Inflammatory macrophage treated with lipopolysaccharide for 1 hour (primary cell): ENCODE data around the gene CTNNA3.

Experiments used
- DNase-seq, 2 donors: peaks; one replicate each; pipeline ENCODE4 v3.0.0-alpha.2; 2020 to 2022

Gene CTNNA3

GRCh38 chr10:66844176-66844942 is 851.6 kb downstream of the CTNNA3 start:
- no peak for DNase-seq

- no peak for DNase-seq
Observed at GRCh38 chr10:66843396-66843795, 852.6 kb downstream of the CTNNA3 start.

DNA sequence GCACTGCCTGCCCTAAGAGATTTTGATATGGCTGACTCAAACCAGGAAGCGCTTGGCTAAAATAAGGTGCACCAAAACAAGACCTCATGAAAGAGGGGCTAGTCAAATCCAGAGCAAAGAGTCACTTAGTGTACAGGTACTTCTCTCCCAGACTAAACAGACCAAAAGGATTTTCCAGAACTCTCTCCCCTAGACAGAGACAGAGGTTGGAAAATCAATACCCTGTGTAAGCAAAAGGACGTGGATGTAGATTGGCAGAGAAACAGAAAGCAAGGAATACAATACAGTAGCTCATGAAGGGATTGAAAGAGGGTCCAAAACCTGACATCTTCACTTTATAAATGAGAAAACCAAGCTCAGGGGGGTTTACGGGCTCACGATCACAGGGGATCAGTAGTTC is 853.1 kb downstream of the CTNNA3 start:
- no peak for DNase-seq

DNA sequence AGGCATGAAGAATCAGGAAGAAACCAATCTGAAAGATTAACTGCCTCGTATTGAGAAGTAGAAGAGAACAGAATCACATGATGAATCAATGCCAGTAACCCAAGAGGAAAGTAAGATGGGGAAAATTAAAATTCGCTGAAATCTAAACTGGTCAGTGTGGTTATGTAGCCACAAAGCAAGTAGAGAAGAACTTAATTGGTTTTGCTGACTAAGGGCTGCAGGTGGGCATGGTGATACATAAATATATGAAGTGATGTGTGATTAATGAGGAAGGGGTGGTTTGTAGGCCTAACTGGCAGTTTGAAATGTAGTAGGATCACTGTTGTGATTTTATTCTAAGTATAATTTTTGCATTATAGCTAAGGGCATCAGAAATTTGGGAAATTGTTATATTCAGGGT is 853.6 kb downstream of the CTNNA3 start:
- no peak for DNase-seq

DNA sequence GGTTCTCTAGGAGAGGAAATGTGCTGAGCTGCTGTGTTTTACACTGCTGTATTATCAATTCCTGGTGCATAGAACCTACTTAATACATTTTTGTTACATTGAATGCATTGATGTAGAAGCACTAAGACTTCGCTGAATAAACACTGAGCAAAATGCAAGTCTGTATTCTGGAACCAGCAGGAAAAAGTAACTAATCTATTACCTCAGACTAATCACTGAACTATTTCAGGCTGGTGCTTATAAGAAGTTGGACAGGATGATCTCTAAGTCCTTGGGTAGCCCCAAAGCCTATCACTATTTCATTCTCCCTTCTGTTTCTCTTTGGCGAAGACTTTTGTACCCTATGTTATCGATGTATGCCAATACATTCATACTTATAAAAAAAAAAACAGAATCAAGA is 857.3 kb downstream of the CTNNA3 start:
- DNase-seq, result no peak

- no peak for DNase-seq
Observed at GRCh38 chr10:66837990-66838389, 858.0 kb downstream of the CTNNA3 start.

DNA sequence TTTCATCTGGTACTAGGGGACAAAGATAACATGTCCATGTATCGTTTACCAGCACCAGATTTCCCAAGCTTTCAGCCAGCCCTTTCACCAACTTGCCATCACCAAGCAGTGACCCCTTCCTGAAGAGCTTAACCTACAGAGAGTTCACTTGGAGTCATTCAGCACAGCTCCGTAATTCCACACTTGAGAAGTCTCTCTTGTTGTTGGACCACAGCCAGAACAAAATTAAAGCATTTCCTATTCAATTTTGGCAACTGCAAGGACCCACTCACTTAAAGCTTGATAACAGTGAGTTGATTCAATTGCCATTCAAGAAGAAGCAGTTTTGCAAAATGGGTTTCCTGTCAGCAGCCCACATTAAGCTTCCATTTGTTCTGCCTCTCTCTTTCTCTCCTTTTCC is 858.7 kb downstream of the CTNNA3 start:
- no peak for DNase-seq

DNA sequence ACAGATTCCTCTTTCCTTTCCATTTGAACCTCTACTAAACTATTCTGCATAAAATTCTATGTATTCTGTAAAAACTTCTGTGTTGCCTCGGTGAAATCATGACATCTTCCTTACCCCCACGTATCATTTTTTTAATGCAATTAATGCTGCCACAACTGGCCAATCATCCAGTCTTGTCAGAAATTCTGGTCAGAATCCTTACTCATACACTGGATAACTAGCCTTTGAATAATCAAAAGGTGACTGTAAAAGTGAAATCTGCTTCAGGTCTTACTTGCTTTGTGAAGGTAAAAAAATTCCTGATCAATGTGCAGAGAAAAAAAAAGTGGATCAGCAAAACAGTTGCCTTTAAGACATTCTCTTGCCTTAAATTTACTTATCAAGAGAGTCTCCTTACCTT is 859.2 kb downstream of the CTNNA3 start:
- DNase-seq, result no peak

DNA sequence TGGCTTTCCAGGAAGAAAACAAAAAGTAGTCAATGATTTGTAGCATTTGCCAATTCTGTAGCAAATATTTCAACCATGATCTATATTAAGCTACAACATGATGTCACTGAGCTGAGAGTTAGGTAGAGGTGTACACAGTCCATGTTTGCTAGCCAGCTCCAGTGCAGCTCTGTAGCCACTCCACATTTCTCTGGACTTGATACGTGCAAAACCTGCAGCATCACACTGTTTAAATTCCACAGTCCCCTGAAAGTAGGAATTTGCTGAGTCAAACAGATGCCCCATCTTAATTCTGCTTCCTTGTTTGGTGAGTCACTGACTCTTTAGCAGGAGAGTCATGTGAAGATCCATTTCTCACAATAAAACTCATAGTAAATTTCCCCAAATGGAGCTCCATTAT is 859.9 kb downstream of the CTNNA3 start:
- no peak for DNase-seq

DNA sequence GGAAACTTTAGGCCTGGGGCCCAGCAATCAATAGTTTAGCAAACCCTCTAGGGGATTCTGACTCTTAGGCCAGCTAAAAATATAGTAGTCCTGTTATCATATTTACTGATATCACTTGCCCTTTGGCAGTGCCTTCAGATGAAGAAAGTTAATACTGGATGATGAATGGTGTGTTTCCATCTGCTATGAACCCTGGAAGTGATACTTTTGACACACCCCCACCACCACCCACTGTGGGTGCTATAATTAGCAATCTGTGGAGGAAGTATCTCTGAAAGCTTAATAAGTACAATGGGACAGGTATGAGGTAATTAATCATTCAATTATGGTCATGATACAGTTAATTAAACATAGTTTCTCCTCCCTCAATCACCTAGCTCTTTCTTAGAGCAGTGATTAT is 860.6 kb downstream of the CTNNA3 start:
- no peak for DNase-seq

GRCh38 chr10:66834802-66835201 is 861.2 kb downstream of the CTNNA3 start:
- no peak for DNase-seq

GRCh38 chr10:66833861-66834260 is 862.1 kb downstream of the CTNNA3 start:
- DNase-seq, result no peak

DNA sequence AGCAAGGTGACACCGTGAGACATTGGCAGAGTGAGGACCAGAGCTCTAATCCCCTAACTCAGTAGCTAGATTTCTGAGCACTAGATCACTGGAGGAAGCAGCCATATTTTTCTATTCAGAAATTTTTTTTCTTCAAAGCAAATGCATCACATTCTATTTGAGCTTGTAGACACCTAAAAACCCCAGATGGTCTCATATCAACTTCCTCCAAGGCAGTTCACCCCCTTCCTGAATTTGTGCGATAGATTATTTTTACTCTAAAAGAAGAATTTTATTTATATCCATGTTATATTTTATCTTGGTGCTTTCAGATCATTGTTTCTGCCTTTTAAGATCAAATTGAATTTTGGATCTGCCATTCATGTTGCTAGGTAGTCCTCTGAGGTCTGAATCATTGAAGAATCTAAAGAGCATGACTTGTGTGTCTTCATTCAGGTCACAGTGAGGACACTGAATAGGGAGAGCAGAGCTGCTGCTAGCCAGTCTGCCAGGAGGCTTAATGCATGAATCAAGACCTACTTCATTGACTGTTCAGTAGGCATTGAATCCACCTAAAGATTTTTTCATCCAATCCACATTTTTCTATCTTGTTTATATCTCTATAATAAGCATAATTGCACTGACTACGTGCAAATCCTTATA is 863.1 kb downstream of the CTNNA3 start:
- no peak for DNase-seq

GRCh38 chr10:66828957-66829356 is 867.0 kb downstream of the CTNNA3 start:
- no peak for DNase-seq

GRCh38 chr10:66827353-66827752 is 868.6 kb downstream of the CTNNA3 start:
- no peak for DNase-seq

- no peak for DNase-seq
Observed at GRCh38 chr10:66823301-66823700, 872.7 kb downstream of the CTNNA3 start.

- DNase-seq, result no peak
Observed at GRCh38 chr10:66822801-66823200, 873.2 kb downstream of the CTNNA3 start.

DNA sequence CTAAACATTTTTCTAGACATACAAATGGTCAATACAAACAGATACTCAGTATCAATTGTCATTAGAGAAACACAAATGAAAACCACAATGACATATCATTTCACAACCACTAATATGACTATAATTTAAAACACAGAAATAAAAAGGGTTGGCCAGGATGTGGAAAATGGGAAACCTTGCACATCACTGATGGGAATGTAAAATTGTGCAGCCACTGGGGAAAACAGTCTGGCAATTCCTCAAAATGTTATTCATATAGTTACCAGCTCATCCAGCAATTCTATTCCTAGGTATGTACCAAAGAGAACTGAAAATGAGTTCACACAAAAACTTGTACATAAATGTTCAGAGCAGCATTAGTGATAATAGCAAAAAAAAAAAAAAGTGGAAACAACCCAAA is 876.3 kb downstream of the CTNNA3 start:
- DNase-seq, result no peak

DNA sequence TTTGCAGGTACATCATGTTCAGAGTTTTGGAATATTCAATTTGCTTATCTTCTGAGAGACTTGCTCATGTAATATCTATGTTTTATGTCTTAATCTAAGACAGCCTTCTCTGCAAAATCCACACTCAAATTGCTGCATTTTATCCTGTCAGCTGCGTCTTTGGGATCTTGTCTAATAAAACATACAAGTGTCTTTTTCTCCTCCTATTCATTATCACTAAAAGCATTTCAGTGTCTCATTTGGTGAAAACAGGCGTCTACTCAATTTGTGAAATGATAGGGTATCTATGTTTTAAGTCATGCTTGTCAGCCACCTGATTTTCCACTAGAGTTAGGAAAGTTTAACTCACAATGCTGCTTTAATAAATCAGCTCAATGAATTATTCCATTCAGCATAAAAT is 882.9 kb downstream of the CTNNA3 start:
- DNase-seq, result no peak

DNA sequence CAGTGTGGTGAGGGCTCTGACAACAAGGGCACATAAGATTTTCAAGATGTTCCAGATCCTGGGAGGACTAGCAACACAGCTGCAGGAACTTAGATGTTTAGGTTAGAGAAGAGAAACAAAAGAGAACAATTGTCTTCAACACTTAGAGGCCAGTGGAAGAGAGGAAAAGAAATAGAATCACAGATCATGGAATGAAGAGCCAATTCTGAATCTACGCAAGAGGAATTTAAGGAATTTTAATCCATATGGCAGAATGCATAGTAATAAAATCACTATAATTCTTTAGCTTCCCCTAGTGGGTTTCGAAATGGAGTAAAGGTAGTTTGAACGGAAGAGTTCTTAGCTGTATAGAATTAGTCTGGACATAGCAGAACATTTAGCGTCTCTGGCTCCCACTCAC is 884.8 kb downstream of the CTNNA3 start:
- DNase-seq, result no peak

GRCh38 chr10:66809402-66809801 is 886.6 kb downstream of the CTNNA3 start:
- no peak for DNase-seq

GRCh38 chr10:66805612-66806011 is 890.4 kb downstream of the CTNNA3 start:
- DNase-seq, result no peak

GRCh38 chr10:66804962-66805361 is 891.0 kb downstream of the CTNNA3 start:
- DNase-seq, result no peak

- no peak for DNase-seq
Observed at GRCh38 chr10:66803174-66803573, 892.8 kb downstream of the CTNNA3 start.

GRCh38 chr10:66799474-66799873 is 896.5 kb downstream of the CTNNA3 start:
- no peak for DNase-seq
